ENCODE data around the gene CNTN1. TPM values are rescaled to one million over a fixed set of nuclear protein-coding genes. Genes with fewer than 3 reads are reported as not detected.

Gene CNTN1
- total RNA-seq, 2 donors from 2014 or later, result 16.3 to 33.6 TPM

DNA sequence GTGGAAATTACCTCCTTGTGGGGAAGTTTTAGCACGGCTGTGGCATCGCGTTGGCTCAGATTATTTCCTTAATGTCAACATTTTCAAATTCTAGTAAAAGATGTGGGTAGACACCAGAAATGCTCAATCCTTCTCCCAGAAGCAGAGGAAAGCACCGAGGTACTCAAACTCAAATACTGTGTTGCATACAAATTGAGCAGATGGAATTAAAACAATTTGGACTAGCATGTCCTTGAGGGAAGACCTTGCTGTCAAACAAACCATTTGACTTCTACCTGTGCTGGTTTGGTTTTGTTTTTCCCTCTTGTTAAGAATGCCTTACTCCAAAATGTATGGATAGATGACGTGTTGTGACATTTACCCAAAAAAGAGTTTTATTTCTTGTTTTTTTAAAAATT is 136.4 kb downstream of the CNTN1 start:
- 64% methylated on average over 5 of the region's 5 CpGs for WGBS
- H3K9me3 ChIP-seq, result no peaks in the 10 kb centered on the region
- no peaks in the 10 kb centered on the region for H3K27me3 ChIP-seq (replicated peaks; ENCODE audit: insufficient read depth)
- no peaks in the 10 kb centered on the region for H3K4me1 ChIP-seq (replicated peaks)
- no peaks in the 10 kb centered on the region for H3K36me3 ChIP-seq
- TF ChIP-seq, protein P1, sequence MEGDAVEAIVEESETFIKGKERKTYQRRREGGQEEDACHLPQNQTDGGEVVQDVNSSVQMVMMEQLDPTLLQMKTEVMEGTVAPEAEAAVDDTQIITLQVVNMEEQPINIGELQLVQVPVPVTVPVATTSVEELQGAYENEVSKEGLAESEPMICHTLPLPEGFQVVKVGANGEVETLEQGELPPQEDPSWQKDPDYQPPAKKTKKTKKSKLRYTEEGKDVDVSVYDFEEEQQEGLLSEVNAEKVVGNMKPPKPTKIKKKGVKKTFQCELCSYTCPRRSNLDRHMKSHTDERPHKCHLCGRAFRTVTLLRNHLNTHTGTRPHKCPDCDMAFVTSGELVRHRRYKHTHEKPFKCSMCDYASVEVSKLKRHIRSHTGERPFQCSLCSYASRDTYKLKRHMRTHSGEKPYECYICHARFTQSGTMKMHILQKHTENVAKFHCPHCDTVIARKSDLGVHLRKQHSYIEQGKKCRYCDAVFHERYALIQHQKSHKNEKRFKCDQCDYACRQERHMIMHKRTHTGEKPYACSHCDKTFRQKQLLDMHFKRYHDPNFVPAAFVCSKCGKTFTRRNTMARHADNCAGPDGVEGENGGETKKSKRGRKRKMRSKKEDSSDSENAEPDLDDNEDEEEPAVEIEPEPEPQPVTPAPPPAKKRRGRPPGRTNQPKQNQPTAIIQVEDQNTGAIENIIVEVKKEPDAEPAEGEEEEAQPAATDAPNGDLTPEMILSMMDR (IDR thresholded peaks at IDR 0.05), result no peak
- no peak for TF ChIP-seq POLR2AphosphoS5 (IDR thresholded peaks at IDR 0.05)
- TF ChIP-seq POLR2A (IDR thresholded peaks at IDR 0.05), result no peak
- DNase-seq (ENCODE audit: low spot score), result no peak
- H3K27ac ChIP-seq, result no peak overlapping the region
- no peak overlapping the region for H3K4me3 ChIP-seq
- intact Hi-C loops (cut with DNase I), result no loop called here

DNA sequence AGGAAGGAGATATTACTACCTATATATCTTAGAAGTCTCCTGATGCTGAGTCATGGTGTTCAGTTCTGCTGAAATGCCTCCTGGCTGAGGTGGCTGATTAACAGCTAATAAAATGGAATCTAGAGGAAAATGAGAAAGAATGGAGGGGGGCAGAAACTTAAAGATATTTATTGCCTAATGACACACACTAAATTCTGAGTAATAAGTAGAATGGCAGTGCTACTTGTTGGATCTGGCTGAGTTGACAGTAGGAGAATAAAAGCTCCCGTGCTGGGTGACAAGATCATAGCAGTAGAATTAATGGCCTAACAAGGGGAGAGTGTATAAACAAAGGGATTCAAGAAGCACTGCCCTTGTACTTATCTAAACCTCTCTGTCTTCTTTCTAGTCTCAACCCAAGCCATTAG is 137.5 kb downstream of the CNTN1 start:
- H3K4me3 ChIP-seq, result no peak overlapping the region
- DNase-seq (ENCODE audit: low spot score), result no peak
- no peaks in the 10 kb centered on the region for H3K9me3 ChIP-seq
- H3K4me1 ChIP-seq (replicated peaks), result no peaks in the 10 kb centered on the region
- no peaks in the 10 kb centered on the region for H3K27me3 ChIP-seq (replicated peaks; ENCODE audit: insufficient read depth)
- TF ChIP-seq, protein P1 (IDR thresholded peaks at IDR 0.05), result no peak
- TF ChIP-seq POLR2A (IDR thresholded peaks at IDR 0.05), result no peak
- no peak for TF ChIP-seq POLR2AphosphoS5 (IDR thresholded peaks at IDR 0.05)
- 10% methylated on average over 1 of the region's 1 CpG for WGBS
- intact Hi-C loops (cut with DNase I), result no loop called here
- no peak overlapping the region for H3K27ac ChIP-seq
- H3K36me3 ChIP-seq, result no peaks in the 10 kb centered on the region

DNA sequence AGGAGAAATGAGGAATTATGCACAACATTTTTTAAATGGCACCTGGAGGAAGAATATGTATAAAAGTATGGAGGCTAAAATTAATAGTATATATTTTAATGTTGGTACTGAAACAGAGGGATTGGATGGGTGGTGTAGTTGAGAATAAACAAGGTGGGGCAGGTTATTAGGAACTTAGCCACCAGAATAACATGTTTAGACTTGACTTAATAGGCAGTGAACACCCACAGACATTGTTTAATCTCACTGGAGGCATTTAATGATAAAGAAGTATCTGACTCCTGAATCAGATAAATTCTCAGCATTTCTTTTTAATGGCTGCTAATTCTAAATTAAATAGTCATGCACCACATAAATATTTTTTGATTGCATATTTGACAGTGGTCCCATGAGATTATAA is 139.7 kb downstream of the CNTN1 start:
- DNase-seq (ENCODE audit: low spot score), result no peak
- Histone ChIP-seq H3K27ac (no peak overlapping the region), H3K4me3 (no peak overlapping the region), H3K36me3 (no peaks in the 10 kb centered on the region), H3K9me3 (no peaks in the 10 kb centered on the region), H3K27me3 (replicated peaks; ENCODE audit: insufficient read depth) (no peaks in the 10 kb centered on the region), H3K4me1 (replicated peaks) (no peaks in the 10 kb centered on the region)
- intact Hi-C loops (cut with DNase I), result no loop called here
- no peak for TF ChIP-seq POLR2A (IDR thresholded peaks at IDR 0.05)
- TF ChIP-seq, protein P1 (IDR thresholded peaks at IDR 0.05), result no peak

DNA sequence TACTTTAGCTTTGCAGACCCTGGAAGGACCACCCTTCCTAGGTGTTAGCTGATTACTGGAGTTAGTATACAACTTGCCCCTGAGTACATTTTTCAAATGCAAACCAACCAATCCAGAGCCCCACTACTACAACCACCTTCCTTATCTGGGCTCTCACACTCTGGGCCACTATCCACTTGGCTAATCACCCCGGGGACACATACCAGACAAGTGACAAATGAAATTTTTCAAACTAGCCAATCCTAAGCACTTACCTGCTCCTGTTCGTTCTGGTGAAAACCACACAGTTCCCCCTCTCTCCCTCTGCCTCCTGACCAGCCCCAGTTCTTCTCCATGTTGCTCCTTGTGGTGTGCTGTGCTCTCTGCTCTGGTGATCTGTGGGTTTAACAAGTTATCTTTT is 140.4 kb downstream of the CNTN1 start:
- 87% methylated on average over 2 of the region's 2 CpGs for WGBS
- H3K27ac ChIP-seq, result no peak overlapping the region
- no peaks in the 10 kb centered on the region for H3K27me3 ChIP-seq (replicated peaks; ENCODE audit: insufficient read depth)
- H3K4me3 ChIP-seq, result no peak overlapping the region
- TF ChIP-seq POLR2AphosphoS5 (IDR thresholded peaks at IDR 0.05) (no peak), POLR2A (IDR thresholded peaks at IDR 0.05) (no peak)
- no peaks in the 10 kb centered on the region for H3K9me3 ChIP-seq
- no peaks in the 10 kb centered on the region for H3K4me1 ChIP-seq (replicated peaks)
- H3K36me3 ChIP-seq, result no peaks in the 10 kb centered on the region
- no peak for DNase-seq (ENCODE audit: low spot score)
- intact Hi-C loops (cut with DNase I), result no loop called here

DNA sequence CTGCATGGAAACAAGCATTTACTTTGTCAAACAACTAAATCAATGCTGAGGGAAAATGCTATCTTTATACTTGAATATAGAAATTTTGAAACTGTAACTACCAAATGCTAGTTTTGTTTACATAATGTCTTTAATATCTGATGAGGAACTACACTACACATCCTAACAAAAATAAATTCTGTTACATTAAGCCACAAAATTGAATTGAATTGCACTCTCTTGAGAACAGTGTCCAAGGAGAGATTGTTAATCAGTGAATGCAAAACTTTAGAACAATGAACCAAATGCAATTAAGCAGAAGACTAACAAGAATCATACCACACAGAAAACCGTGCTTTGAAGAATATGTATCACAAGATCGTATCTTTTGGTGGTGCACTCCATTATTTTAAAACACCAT is 141.6 kb downstream of the CNTN1 start:
- no peaks in the 10 kb centered on the region for H3K36me3 ChIP-seq
- DNase-seq (ENCODE audit: low spot score), result no peak
- intact Hi-C loops (cut with DNase I), result no loop called here
- H3K4me1 ChIP-seq (replicated peaks), result no peaks in the 10 kb centered on the region
- no peaks in the 10 kb centered on the region for H3K27me3 ChIP-seq (replicated peaks; ENCODE audit: insufficient read depth)
- no peak for TF ChIP-seq POLR2A (IDR thresholded peaks at IDR 0.05)
- TF ChIP-seq, protein P1 (IDR thresholded peaks at IDR 0.05), result no peak
- no peak for TF ChIP-seq POLR2AphosphoS5 (IDR thresholded peaks at IDR 0.05)
- no peaks in the 10 kb centered on the region for H3K9me3 ChIP-seq
- H3K4me3 ChIP-seq, result no peak overlapping the region
- no peak overlapping the region for H3K27ac ChIP-seq
- WGBS, result 36% methylated on average over 2 of the region's 2 CpGs

All from prostate gland (tissue), 2 donors.